IMR-90 (cell line): ENCODE data around the gene CDH7. TPM values are rescaled to one million over a fixed set of nuclear protein-coding genes. Genes with fewer than 3 reads are reported as not detected.

Experiments used
- ATAC-seq: fragments of 200-7000 bp; cut with Tn5 transposase; 2 replicates; pipeline ENCODE4 v1.9.1; 2020; ENCODE audit warnings: low read depth, mild to moderate bottlenecking, moderate library complexity
- BruUV-seq: library from RNA; stranded (reverse); fragments of 400-500 nt; replicated peaks from 2 replicates; lab custom pipeline; 2021; lab: Mats Ljungman, UMichigan
- CTCF ChIA-PET: fragments of 300-600 bp; formaldehyde crosslinking; extraction: SDS; loops from one replicate; lab custom pipeline; 2021; ENCODE audit warnings: antibody characterized with exemption; lab: Yijun Ruan, JAX
- POLR2A ChIA-PET: fragments of 300-600 bp; sonication (Branson Sonifier 250); formaldehyde crosslinking; loops from one replicate; lab custom pipeline; 2022; ENCODE audit warnings: antibody characterized with exemption; ENCODE audit not compliant: unreplicated experiment; lab: Charles Lee
- DNase-seq: peaks from one replicate; pipeline ENCODE4 v3.0.0; 2013
- H2AFZ ChIP-seq: replicated peaks from 2 replicates; pipeline ENCODE3; 2013; ENCODE audit warnings: low read length, mild to moderate bottlenecking; ENCODE audit not compliant: poor library complexity
- H2AK5ac ChIP-seq: 2 replicates; pipeline ENCODE4 v1.6.1; 2013; ENCODE audit warnings: low read depth, low read length, inconsistent platforms
- H2AK9ac ChIP-seq: replicated peaks from 2 replicates; pipeline ENCODE3; 2013; ENCODE audit warnings: mild to moderate bottlenecking, low read depth, low read length, moderate library complexity; ENCODE audit not compliant: poor library complexity
- H2BK120ac ChIP-seq: 2 replicates; pipeline ENCODE4 v1.6.1; 2013; ENCODE audit warnings: low read depth, low read length, inconsistent platforms
- H2BK15ac ChIP-seq: 3 replicates; pipeline ENCODE4 v1.6.1; 2013; ENCODE audit warnings: low read depth, low read length, inconsistent platforms
- H2BK20ac ChIP-seq: 2 replicates; pipeline ENCODE4 v1.6.1; 2013; ENCODE audit warnings: low read depth, mild to moderate bottlenecking, inconsistent platforms, low read length, moderate library complexity
- H2BK5ac ChIP-seq: 2 replicates; pipeline ENCODE4 v1.6.1; 2013; ENCODE audit warnings: mild to moderate bottlenecking, low read depth, low read length, inconsistent platforms; ENCODE audit not compliant: poor library complexity, severe bottlenecking
- H3K14ac ChIP-seq: replicated peaks from 2 replicates; pipeline ENCODE4 v1.6.1; 2013; ENCODE audit warnings: low read depth, low read length, inconsistent platforms
- H3K18ac ChIP-seq: 2 replicates; pipeline ENCODE4 v1.6.1; 2013; ENCODE audit warnings: low read depth, low read length, control low read depth
- H3K23ac ChIP-seq: 2 replicates; pipeline ENCODE4 v1.6.1; 2013; ENCODE audit warnings: low read depth, low read length, inconsistent platforms
- H3K27ac ChIP-seq: 2 replicates; pipeline ENCODE4 v1.5.1; 2013; ENCODE audit warnings: mild to moderate bottlenecking, control low read depth, low read length; ENCODE audit not compliant: insufficient read depth
- H3K27me3 ChIP-seq: 2 replicates; pipeline ENCODE4 v1.6.1; 2013; ENCODE audit warnings: low read length; ENCODE audit not compliant: control insufficient read depth, insufficient read depth
- H3K36me3 ChIP-seq: 2 replicates; pipeline ENCODE4 v1.6.1; 2013; ENCODE audit warnings: low read length, mixed read lengths; ENCODE audit not compliant: control insufficient read depth, insufficient read depth
- H3K4ac ChIP-seq: 2 replicates; pipeline ENCODE4 v1.6.1; 2013; ENCODE audit warnings: low read depth, low read length, inconsistent platforms
- H3K4me1 ChIP-seq: 2 replicates; pipeline ENCODE4 v1.6.1; 2013; ENCODE audit warnings: low read length, mixed read lengths; ENCODE audit not compliant: control insufficient read depth, insufficient read depth
- H3K4me2 ChIP-seq: 2 replicates; pipeline ENCODE4 v1.6.1; 2013; ENCODE audit warnings: low read depth, mild to moderate bottlenecking, control low read depth, low read length, moderate library complexity
- H3K4me3 ChIP-seq: 2 replicates; pipeline ENCODE4 v1.5.1; 2013; ENCODE audit warnings: low read depth, mild to moderate bottlenecking, control low read depth, low read length, moderate library complexity; ENCODE audit not compliant: insufficient read depth
- H3K56ac ChIP-seq: 2 replicates; pipeline ENCODE4 v1.6.1; 2013; ENCODE audit warnings: low read length, inconsistent platforms; ENCODE audit not compliant: insufficient read depth; ENCODE audit errors: extremely low read depth
- H3K79me1 ChIP-seq, 2 experiments: 2 replicates each; pipeline ENCODE4 v1.6.1; 2013; ENCODE audit warnings: low read length in 2 of 2, inconsistent platforms in 1 of 2, low read depth in 1 of 2
- H3K9ac ChIP-seq: 2 replicates; pipeline ENCODE4 v1.6.1; 2013; ENCODE audit warnings: low read depth, low read length, control low read depth
- H3K9me1 ChIP-seq: 2 replicates; pipeline ENCODE4 v1.6.1; 2013; ENCODE audit warnings: low read length, inconsistent platforms; ENCODE audit not compliant: insufficient read depth
- H3K9me3 ChIP-seq: 2 replicates; pipeline ENCODE4 v1.6.1; 2013; ENCODE audit warnings: low read length; ENCODE audit not compliant: control insufficient read depth, insufficient read depth
- H4K20me1 ChIP-seq: 2 replicates; pipeline ENCODE4 v1.6.1; 2013; ENCODE audit warnings: low read length, inconsistent platforms; ENCODE audit not compliant: insufficient read depth
- H4K5ac ChIP-seq: 2 replicates; pipeline ENCODE4 v1.6.1; 2013; ENCODE audit warnings: mild to moderate bottlenecking, low read depth, low read length, control low read depth
- H4K8ac ChIP-seq, 2 experiments: 2 replicates each; pipeline ENCODE4 v1.6.1; 2013; ENCODE audit warnings: low read depth in 2 of 2, low read length in 2 of 2, control low read depth in 1 of 2, inconsistent platforms in 1 of 2
- H4K91ac ChIP-seq: 2 replicates; pipeline ENCODE4 v1.6.1; 2013; ENCODE audit warnings: low read depth, low read length, inconsistent platforms; ENCODE audit not compliant: insufficient read depth
- CEBPB ChIP-seq: IDR thresholded peaks from 2 replicates; pipeline ENCODE4 v1.6.1; 2012; ENCODE audit warnings: low read depth, low read length, improper control_type of control experiment
- CHD1 ChIP-seq: IDR thresholded peaks from 2 replicates; pipeline ENCODE4 v1.6.1; 2012; ENCODE audit warnings: low read depth, low read length, improper control_type of control experiment
- CTCF ChIP-seq: conservative IDR thresholded peaks from 2 replicates; pipeline ENCODE4 v1.5.1; 2012; ENCODE audit warnings: mild to moderate bottlenecking, low read depth, low read length, improper control_type of control experiment
- FOS ChIP-seq: fragments of 150-350 bp; IDR thresholded peaks from 2 replicates; pipeline ENCODE4 v1.6.1; 2016; ENCODE audit warnings: low read depth, low read length
- MAZ ChIP-seq: IDR thresholded peaks from 2 replicates; pipeline ENCODE4 v1.6.1; 2012; ENCODE audit warnings: low read depth, mild to moderate bottlenecking, low read length, improper control_type of control experiment, moderate library complexity, borderline replicate concordance
- USF2 ChIP-seq: fragments of 150-350 bp; IDR thresholded peaks from 2 replicates; pipeline ENCODE4 v1.6.1; 2017; ENCODE audit warnings: mild to moderate bottlenecking, antibody characterized with exemption, low read length, low read depth
- WGBS, 2 experiments: methylation state at CpG; one replicate each; pipeline versions ENCODE4 v1.1.5 to v1.1.7; 2013; ENCODE audit warnings: missing lambda C conversion rate in 2 of 2; ENCODE audit not compliant: insufficient read length in 1 of 2; ENCODE audit errors: extremely low coverage in 2 of 2; 5-methylcytosine and 5-hydroxymethylcytosine counted together
- dilution Hi-C: fragments of 300-500 bp; cut with HindIII; formaldehyde crosslinking; loops from one replicate; pipeline ENCODE4 v1.14.3; 2018; ENCODE audit warnings: low sequenced_read_pairs; ENCODE audit not compliant: unreplicated experiment
- in situ Hi-C: fragments of 300-500 bp; cut with MboI; formaldehyde crosslinking; loops from 3 replicates; pipeline ENCODE4 v1.14.3; 2019; ENCODE audit warnings: low sequenced_read_pairs, inconsistent platforms, mixed read lengths
- intact Hi-C: fragments of 100-400 bp; cut with micrococcal nuclease; formaldehyde crosslinking; loops from 2 replicates; pipeline ENCODE4 v1.10.0; 2022
- polyA plus RNA-seq, 3 experiments: library from polyadenylated mRNA; depleted of rRNA; stranded (reverse); fragments of >200 nt; gene quantifications; 2 replicates each; pipeline ENCODE4 v1.2.3, GENCODE V29; 2012; ENCODE audit warnings: low replicate concordance in 1 of 3
- total RNA-seq: library from RNA; depleted of rRNA; stranded (reverse); fragments of >200 nt; gene quantifications from 2 replicates; pipeline ENCODE4 v1.2.3, GENCODE V29; 2012

Gene CDH7
- total and polyA plus RNA-seq, 2 of the 4 experiments (the other 2 are of a cell fraction): not detected

- H3K27ac ChIP-seq: no peak overlapping the region
- H3K4me1 ChIP-seq: no peaks in the 10 kb centered on the region
- intact Hi-C loops (no loop called here), in situ Hi-C loops (no loop called here), dilution Hi-C loops (no loop called here)
- H2AK5ac ChIP-seq: no peak overlapping the region
- H3K9me1 ChIP-seq: no peaks in the 10 kb centered on the region
- TF ChIP-seq CTCF: no peak
- TF ChIP-seq USF2: no peak
- TF ChIP-seq CHD1: no peak
- no peak for TF ChIP-seq MAZ
- TF ChIP-seq FOS: no peak
- TF ChIP-seq CEBPB: no peak
- H4K91ac ChIP-seq: no peak overlapping the region
- no peak overlapping the region for H2BK5ac ChIP-seq
- no peak overlapping the region for H3K4me3 ChIP-seq
- H2BK15ac ChIP-seq: no peak overlapping the region
- H3K36me3 ChIP-seq: no peaks in the 10 kb centered on the region
- no CpG with 5 or more reads among the region's 4 CpGs for WGBS, 2 experiments
- H3K14ac ChIP-seq: no peak overlapping the region
- ATAC-seq: no peak
- no peak for DNase-seq
- no peak overlapping the region for H2BK120ac ChIP-seq
- no peak overlapping the region for H3K56ac ChIP-seq
- H2AFZ ChIP-seq: no peak overlapping the region
- no peak overlapping the region for H3K23ac ChIP-seq
- no peaks in the 10 kb centered on the region for H3K27me3 ChIP-seq
- POLR2A ChIA-PET: no interaction called here
- no peaks in the 10 kb centered on the region for H3K79me1 ChIP-seq
- H4K5ac ChIP-seq: no peak overlapping the region
- no peak overlapping the region for H3K18ac ChIP-seq
- CTCF ChIA-PET: interaction anchor here (0.7 kb wide), 1 partner anchor 66 kb away, joined by 3 read pairs; no protein-coding TSS in a partner anchor
- no peak overlapping the region for H3K4ac ChIP-seq
- H2AK9ac ChIP-seq: no peak overlapping the region
- no peak overlapping the region for H3K4me2 ChIP-seq
- H3K9ac ChIP-seq: no peak overlapping the region
- H2BK20ac ChIP-seq: no peak overlapping the region
- peaks cover 6% of the 10 kb centered on the region; the same call in 1 of the 2 replicates for H3K9me3 ChIP-seq
- no peaks in the 10 kb centered on the region for H4K20me1 ChIP-seq
- no peak overlapping the region for H4K8ac ChIP-seq
- BruUV-seq: no TSS peak
Observed at GRCh38 chr18:65792456-65793074, 41.8 kb downstream of the CDH7 start.
